HG03469 (cell line): ENCODE results near the gene ZNF426.

Experiments
- ATAC-seq: cut with Tn5 transposase; IDR thresholded peaks from one replicate; pipeline ENCODE4 v1.9.1; 2021; ENCODE audit warnings: mild to moderate bottlenecking, moderate library complexity, moderate number of reproducible peaks; ENCODE audit not compliant: unreplicated experiment

The ZNF426 gene

DNA sequence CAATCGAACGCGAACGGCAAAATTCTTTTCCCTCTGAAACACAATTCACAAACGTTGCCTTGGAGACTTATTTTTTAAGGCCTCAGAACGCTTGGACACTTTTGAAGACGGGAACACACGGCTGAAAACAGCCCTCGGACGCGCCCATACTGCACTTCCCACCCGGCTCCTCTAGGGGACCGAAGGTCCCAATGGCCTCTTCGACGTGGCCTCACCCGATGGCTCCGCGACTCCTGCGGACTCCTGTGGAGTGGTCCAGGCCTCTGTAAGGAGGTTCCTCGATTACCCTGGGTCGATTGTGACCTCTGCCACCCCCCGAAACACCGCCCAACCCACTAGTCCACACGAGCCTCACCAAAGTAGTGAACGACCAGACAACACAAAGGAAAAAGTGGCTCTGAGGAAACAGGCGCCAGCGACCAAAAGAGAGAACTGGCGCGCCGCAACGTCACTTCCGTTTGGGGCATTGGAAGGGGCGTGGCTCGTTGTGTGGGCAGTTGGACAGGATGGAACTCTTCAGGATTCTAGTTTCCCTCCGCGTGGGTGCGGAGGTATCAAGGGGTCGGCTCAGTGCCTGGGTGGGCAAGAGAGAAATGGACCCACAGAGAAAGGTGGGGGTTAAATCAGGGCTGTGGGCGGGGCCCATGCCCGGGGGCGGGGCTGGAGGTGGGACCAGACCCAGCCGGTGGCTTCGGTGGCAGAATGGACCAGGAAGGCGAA lies 40.1 kb downstream of the ZNF426 start, which contains the start of gene ZNF560:
TSS of gene ZNF560 (minus strand) at position 434 of the 720 bp plus-strand sequence. CDS start 23,303 bp downstream, outside the sequence.
- ATAC-seq: no peak

DNA sequence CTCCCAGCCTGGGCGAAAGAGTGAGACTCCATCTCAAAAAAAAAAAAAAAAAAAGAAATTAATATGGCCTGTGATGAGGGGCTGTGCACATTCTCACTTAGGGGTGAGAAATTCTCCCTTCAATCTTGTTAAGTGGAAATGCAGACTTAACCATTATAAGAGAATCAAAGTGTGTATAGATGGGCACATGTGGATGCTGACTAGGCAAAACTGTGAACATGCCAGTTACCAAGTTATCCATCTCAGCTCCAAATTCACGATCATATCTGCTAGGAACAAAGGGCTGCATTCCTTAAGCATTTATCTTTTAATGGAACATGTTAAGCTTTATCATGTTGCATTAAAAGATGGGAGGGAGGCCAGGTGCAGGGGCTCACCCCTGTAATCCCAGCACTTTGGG lies 44.3 kb downstream of the ZNF426 start:
- ATAC-seq: no peak

DNA sequence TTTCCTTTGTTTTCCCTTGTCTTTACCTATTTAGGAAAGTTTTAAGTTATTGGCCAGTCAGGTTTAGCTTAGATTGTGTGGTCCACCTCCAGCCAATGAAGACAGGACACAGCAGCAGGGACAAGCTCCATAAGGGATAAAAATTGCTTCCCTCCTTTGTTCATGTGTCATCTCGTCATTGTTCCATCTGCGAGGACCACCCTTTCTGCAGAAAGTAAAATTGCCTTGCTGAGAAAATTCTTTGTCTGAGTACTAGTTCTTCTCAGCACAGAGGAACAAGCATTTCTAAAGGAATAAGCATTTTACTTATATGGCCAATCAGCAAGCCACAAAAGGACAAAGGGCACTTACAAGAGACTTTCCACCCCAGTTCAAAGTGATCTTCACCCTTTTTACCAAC lies 51.4 kb downstream of the ZNF426 start:
- ATAC-seq: no peak

DNA sequence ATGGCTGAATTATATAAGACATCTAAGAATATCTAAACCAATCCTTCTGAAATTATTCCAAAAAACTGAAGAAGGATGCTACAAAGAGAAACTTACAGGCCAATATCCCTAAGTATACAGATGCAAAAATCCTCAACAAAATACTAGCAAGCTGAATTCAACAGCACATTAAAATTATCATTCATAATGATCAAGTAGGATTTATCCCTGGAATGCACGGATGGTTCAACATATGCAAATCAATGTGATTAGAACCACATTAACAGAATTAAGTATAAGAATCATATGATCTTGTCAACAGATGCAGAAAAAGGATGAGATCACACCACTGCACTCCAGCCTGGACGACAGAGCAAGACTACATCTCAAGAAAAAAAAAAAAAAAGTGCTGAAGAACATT lies 53.3 kb downstream of the ZNF426 start:
- no peak for ATAC-seq

DNA sequence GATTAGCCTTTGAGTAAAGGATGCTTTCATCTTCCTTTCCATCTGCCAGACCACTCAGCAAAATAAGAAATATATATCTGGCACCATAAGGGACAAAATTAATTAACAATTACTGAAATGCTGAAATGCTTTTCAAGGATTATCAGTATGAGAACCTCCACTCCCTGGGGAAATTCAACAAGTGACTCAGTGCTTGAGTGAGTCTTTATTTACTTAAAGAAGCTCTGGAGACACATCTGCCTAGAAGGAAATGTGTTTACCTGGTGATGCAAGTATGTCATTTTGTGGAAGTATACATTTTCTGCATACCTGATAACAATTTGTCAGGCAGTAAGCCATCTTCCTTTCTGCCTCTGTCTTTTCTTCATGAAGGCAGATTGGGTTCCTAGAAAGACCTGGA lies 63.5 kb downstream of the ZNF426 start:
- no peak for ATAC-seq
